ENCODE measurements around the gene NHLRC2. TPM values are rescaled to one million over a fixed set of nuclear protein-coding genes. Genes with fewer than 3 reads are reported as not detected.

Gene NHLRC2
- total and polyA plus RNA-seq, 9 donors: 5.8 to 71.7 (median 43.8) TPM

- Histone ChIP-seq H3K27ac (no peak overlapping the region), H3K9me3 (no peaks in the 10 kb centered on the region), H3K27me3 (no peaks in the 10 kb centered on the region), H3K36me3 (no peaks in the 10 kb centered on the region), H3K4me1 (ENCODE audit: insufficient read depth) (no peaks in the 10 kb centered on the region), H3K4me3 (no peak overlapping the region)
- TF ChIP-seq POLR2A (IDR thresholded peaks at IDR 0.05) (no peak), CTCF (IDR thresholded peaks at IDR 0.05) (no peak), EP300 (IDR thresholded peaks at IDR 0.05) (no peak)
- DNase-seq: no peak
- 83 to 95% (median 85%) methylated on average over 2 of the region's 2 CpGs for WGBS, 3 donors
- intact Hi-C loops (cut with DNase I): no loop called here
Observed at GRCh38 chr10:113914956-113915355, 60.5 kb downstream of the NHLRC2 start.

- DNase-seq: no peak
- Histone ChIP-seq H3K9me3 (no peaks in the 10 kb centered on the region), H3K27ac (no peak overlapping the region), H3K4me3 (no peak overlapping the region), H3K4me1 (ENCODE audit: insufficient read depth) (no peaks in the 10 kb centered on the region), H3K36me3 (no peaks in the 10 kb centered on the region), H3K27me3 (no peaks in the 10 kb centered on the region)
- intact Hi-C loops (cut with DNase I): no loop called here
- 88 to 95% (median 94%) methylated on average over 2 of the region's 2 CpGs for WGBS, 3 donors
- no peak for TF ChIP-seq CTCF (IDR thresholded peaks at IDR 0.05)
- TF ChIP-seq POLR2A (IDR thresholded peaks at IDR 0.05): no peak
- no peak for TF ChIP-seq EP300 (IDR thresholded peaks at IDR 0.05)
Observed at GRCh38 chr10:113915540-113915939, 61.1 kb downstream of the NHLRC2 start.

- Histone ChIP-seq H3K4me3 (no peak overlapping the region), H3K27ac (no peak overlapping the region), H3K9me3 (no peaks in the 10 kb centered on the region), H3K27me3 (no peaks in the 10 kb centered on the region), H3K36me3 (no peaks in the 10 kb centered on the region), H3K4me1 (ENCODE audit: insufficient read depth) (no peaks in the 10 kb centered on the region)
- DNase-seq: no peak
- 41 to 61% (median 53%) methylated on average over 2 of the region's 2 CpGs for WGBS, 3 donors
- no peak for TF ChIP-seq CTCF (IDR thresholded peaks at IDR 0.05)
- TF ChIP-seq EP300 (IDR thresholded peaks at IDR 0.05): no peak
- TF ChIP-seq POLR2A (IDR thresholded peaks at IDR 0.05): no peak
- intact Hi-C loops (cut with DNase I): no loop called here
Observed at GRCh38 chr10:113916053-113916452, 61.6 kb downstream of the NHLRC2 start.

GRCh38 chr10:113917636-113918035 is 63.2 kb downstream of the NHLRC2 start:
- H3K4me3 ChIP-seq: no peak overlapping the region

More at GRCh38 chr10:113917636-113918035, 63.2 kb downstream of the NHLRC2 start:
- H3K9me3 ChIP-seq: no peaks in the 10 kb centered on the region
- H3K4me1 ChIP-seq (ENCODE audit: insufficient read depth): no peaks in the 10 kb centered on the region
- H3K27ac ChIP-seq: no peak overlapping the region
- intact Hi-C loops (cut with DNase I): no loop called here
- H3K27me3 ChIP-seq: no peaks in the 10 kb centered on the region
- no peak for DNase-seq
- no peaks in the 10 kb centered on the region for H3K36me3 ChIP-seq
- TF ChIP-seq CTCF (IDR thresholded peaks at IDR 0.05): no peak
- no peak for TF ChIP-seq EP300 (IDR thresholded peaks at IDR 0.05)
- TF ChIP-seq POLR2A (IDR thresholded peaks at IDR 0.05): no peak
- 87 to 92% (median 89%) methylated on average over 3 of the region's 3 CpGs for WGBS, 3 donors

Measured in ovary (tissue), 9 donors.